CD4-positive, alpha-beta T cell treated with Interleukin-15 for 1 hour (primary cell): ENCODE data around the gene HSD17B12.
A peak's percentile ranks its signal among the peaks of the same experiment; 100 is the strongest.
"Not testable (repeated sequence)": the region's sequence is repeated elsewhere in the genome, so short reads cannot be mapped to it uniquely, and the experiment has no call there.

ENCODE experiments used
- DNase-seq: peaks from one replicate; pipeline ENCODE4 v3.0.0-alpha.2; 2020

Gene HSD17B12

DNA sequence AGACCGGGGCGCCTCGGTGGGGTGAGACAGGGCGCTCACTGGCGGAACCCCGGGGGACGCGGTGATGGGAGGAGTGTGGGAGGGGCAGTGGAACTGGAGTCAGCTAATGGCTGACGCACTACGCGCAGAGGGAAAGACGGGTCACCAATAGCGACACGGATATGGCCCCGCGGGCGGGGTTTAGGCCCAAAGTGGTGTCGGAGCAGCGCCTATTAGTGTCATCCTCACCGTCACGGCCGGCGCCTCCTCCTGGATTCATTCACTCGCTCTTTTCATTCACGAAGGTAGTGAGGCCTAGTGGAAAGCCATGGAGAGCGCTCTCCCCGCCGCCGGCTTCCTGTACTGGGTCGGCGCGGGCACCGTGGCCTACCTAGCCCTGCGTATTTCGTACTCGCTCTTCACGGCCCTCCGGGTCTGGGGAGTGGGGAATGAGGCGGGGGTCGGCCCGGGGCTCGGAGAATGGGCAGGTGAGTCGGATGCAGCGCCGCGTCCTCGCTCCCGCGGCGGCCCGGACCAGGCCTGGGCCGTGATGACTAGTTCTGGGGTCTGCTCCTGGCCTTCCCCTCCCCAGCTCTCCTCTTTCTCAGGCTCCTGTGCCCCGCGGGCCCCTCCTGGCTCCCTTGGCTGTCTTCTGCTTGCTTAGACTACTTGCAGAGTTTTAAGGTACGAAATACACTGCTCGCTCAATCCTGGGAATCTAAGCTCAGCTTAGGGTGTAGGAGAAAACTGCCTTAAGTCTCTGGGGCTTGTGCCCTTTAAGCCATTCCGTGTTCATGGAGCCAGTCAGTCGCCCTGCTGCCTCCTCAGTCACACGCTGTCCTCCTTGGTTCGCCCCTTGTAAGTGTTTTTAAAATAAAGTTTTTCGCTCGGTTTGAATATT, at the start of gene HSD17B12:
Gene HSD17B12 (plus strand): TSS at position 218 of the 880 bp plus-strand sequence. CDS start 90 bp downstream, at position 308.
- DNase-seq, result peak; percentile 98

DNA sequence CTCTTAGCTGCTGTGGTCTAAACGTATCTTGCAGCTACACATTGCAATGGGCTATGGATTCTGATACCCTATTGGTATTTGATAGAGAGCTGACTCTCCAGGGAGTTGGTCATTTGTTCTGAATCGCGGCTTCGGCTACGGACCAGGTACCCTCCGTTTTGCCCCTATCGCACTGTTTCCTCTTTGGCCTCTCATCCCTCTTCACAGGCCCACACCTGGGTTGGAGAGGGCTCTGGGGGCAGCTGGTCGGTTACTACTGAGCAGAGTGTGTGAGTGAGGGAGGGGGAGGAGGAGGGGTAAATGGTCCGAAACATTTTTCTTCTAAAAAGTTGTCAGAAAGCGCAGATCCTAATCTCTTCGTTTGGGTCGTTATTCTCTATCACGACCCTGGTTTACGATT, 48.8 kb upstream of the HSD17B12 start:
- no peak for DNase-seq

DNA sequence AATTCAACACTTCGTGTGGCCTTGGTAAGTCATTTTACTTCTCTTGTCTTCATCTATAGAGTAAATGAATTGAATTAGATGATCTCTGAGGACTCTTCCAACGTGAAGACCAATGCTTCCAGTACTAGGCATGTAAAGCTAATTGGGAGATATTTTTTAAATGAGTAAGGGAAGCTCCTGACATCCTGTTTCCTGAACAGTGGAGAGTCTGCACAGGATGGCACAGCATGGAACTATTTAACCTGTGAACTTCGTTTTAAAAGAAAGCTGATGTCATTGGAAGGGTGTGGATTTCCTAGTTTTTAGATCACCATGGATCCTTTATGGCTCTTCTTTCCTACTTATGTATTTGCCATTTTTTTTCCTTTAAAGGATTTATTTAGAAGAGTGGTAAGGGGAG, 48.4 kb upstream of the HSD17B12 start:
- no peak for DNase-seq

DNA sequence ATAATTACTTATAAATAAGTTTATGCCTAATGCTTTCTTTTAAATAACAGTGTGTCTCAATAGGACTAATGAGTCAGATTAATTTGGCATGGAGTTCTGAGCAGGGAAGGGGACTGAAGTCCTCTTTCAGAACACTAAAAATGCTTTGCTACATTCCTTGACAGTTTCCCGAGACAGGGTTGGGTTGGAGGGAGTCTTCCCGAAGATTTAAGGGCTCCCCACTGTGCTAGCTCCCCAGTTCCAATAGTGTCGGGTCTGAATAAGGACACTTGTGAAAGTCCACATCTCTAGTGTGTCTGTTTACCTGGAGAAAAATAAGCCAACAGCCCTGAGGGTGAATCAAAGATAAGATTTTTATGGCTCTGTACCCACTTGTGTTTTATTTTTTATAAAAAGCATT, 41.8 kb upstream of the HSD17B12 start:
- no peak for DNase-seq

DNA sequence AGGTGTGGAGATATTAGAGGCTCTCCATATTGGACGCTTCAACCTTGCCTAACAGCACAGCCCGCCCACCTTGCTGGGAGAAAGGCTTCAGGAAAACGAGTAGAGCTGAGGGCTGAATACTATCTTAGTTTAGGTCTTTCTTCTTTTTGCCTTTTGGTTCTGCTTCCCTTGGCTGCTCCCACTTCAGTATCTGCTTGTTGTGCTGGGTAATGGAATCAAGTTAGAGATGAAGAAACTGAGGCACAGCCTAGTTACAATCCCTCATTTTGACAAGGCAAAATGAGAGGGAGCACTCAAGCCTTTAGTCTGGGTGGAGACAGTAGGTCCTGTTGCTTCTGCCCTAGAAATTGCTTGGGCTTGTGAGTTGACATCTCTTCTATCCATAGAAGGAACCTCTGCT, 41.3 kb upstream of the HSD17B12 start:
- no peak for DNase-seq

DNA sequence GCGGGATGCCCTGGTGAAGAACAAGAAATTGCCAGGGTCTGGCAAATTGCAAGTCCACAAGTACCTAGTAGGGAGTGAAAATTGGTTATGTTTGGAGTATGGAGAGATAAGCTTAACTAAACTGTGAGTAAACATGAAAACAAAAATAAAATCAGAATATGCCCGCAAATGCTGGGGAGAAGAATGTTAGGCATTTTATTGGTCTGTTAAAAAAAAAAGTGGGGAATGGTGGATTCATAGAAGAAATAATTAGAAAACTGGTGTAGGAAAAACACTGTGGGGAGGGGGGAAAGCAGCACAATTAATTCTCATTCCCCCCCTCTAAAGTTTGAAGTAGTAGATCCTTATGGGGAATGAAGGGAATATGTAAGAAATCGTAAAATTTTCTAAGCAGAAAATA, 40.6 kb upstream of the HSD17B12 start:
- DNase-seq, result no peak

DNA sequence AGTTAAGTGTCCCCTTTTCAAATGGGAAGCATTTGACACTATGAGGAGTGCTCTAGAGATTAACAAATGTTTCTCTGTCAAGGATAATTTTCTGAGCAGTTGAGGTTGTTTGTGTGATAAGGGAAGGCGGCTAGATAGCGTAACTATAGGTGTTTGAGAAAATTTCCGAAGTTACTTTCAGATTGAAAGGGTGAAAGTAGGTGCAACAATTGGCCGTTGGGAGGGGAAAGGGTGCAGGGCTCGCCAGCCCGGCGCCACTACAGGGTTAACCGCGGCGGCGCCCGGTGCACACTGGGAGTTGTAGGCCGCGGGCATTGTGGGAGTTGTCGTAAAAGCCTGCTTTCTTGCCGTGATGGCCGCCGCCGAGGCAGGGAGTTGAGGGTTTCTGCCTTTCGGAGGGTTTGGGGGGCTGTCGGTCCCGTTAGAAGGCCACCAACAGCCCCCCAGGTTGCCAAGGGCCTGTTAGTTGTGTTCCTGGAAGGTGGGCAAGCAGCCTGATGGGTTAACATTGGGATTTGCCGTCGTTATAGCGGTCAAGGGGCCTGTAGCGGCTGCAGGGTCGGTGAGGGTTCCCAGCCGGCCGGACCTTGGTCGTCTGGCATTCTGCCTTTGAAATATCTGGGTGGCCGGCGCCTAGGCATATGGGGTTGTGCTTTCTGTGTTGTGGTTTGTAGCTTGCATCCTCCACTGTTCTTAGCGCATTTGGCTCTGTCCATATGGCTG, 36.5 kb upstream of the HSD17B12 start:
- DNase-seq, result peak; percentile 83

DNA sequence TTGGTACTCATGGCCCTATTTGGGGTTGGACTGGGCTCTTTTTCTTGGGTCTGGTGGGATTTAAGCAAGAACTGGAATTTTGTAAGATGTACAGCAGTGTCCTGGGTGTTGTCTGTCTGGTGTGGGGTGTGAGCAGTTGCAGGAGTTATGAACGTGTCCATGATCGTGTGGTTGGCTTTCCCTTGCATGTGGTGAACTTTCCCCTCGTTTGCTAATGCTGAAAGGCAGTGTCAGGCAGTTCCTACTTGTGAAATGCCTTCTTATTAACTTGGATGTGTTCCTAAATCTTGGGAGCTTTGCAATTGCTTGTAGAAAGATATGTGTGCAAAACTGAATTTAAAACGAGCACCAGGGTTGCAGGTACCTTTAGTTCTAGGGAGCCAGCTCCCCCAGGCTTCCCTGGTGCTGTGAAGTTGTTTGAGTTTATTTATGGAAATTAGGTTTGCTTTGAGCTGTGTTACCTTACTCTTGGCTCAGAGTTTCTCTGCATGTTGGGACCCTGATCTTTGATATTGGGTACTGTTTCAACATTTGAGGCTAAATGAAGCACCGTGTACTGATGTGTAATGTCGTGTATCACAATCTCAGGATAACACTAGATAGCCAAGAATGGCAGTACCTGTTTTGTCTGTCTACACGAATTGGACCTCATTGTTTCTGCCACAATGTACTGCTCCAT, 35.8 kb upstream of the HSD17B12 start:
- no peak for DNase-seq

DNA sequence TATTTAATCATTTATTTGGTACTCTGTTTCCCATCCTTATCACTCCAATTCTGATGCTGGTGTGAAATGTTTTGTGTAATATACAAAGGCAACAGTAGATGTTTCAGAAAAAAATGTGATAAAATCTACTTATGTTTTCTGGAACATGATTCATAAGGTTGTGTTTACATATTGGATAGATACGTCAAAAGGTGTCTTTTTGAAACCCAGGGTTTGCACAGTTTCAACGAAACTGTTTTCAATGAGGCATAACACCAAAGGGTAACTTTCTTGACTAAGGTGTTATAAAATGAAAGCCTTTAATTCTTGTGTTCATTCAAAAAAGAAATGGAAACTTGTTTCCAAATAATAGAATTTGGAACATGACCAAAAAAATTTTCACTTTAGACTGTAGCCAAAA, 33.8 kb upstream of the HSD17B12 start:
- DNase-seq, result no peak

DNA sequence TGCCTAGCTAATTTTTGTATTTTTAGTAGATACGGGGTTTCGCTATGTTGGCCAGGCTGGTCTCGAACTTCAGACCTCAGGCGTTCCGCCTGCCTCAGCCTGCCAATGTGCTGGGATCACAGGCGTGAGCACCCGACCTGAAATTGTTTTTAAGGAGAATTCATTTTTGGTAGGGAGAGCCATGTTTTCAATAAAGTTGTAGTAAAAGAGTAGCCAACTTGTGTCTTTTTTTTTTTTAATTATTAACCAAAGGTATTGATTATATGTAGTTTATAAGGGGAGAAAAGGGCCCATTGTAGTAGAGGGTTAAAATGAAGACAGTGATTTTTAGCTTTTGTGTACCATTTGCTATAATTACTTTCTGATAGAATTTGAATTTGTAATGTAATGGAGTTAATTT, 31.6 kb upstream of the HSD17B12 start:
- DNase-seq, result no peak

DNA sequence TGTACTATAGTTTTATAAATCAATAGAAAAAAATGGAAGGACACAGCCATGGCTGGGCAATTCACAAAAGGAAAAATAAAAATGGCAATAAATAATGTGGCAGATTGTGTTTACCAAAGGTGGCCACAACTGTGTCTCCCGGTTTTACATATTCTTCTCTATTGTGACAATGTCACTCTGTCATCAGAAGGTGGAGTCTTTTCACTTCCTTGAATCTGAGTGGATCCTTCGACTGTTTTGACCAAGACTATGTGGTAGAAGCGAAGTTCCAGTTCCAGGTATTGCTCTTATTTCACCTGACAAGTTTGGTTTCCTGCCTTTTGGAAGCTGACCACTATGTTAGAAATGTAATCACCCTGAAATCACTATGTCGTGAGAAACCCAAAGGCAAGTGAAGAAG, 31.0 kb upstream of the HSD17B12 start:
- DNase-seq, result no peak

DNA sequence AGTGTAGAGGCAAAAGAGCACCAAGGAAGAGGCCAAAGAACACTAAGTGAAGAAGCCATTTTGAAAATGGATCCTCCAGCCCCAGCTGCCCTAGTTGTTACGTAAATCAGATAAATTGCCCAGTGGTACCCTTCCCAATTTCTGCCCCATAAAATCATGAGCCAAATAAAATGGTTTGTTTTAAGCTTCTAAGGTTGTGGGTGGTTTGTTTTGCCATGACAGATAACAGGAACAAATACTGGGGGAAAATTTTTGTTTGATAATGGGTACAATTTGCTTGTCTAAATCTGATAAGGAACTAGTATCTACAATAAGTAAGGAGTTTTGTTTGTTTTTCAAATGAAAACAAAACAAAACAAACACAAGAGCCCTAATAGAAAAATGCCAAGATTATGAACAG, 30.6 kb upstream of the HSD17B12 start:
- no peak for DNase-seq

DNA sequence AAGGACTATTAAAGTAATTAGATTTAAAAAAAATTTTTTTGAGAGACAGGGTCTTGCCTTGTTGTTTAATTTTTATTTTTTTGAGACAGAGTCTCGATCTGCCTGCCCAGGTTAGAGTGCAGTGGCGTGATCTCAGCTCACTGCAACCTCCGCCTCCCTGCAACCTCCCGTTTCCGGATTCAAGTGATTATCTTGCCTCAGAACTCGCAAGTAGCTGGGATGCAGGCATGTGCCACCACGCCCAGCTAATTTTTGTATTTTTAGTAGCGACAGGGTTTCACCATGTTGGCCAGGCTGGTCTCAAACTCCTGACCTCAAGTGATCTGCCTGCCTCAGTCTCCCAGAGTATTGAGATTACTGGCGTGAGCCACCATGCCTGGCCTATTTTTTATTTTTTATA, 17.5 kb upstream of the HSD17B12 start:
- not testable (repeated sequence) for DNase-seq

DNA sequence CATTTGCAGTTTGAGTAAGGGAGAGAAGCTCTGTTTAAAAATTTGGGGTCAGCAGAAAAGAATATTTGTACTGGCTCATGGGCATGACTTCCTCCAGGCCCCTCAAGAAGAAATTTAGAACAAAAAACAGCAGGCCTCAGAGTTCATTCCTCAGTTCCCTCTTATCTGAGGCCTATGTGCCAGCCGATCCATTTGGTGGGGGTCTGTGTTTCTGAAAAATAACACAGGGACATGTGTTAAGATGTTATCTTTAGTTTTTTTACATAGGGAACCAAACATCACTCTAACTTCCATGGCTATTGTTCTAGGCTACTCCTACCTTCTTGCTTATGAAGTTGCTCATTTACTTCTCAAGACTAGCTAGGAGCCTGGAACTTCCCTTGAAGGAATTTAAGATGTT, 16.2 kb upstream of the HSD17B12 start:
- no peak for DNase-seq

DNA sequence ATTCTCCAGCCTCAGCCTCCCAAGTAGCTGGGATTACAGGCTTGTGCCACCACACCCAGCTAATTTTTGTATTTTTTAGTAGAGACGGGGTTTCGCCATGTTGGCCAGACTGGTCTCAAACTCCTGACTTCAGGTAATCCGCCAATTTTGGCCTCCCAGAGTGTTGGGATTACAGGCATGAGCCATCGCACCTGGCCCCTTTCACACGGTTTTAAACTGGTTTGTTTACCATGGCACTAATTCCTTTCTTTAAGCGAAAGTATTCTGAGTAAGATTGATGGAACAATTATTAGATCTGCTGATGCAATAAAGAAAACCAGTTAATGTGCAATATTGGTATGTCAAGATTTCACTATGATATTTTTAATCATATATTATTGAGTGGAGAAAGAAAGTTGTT, 9.3 kb upstream of the HSD17B12 start:
- DNase-seq, result not testable (repeated sequence)

DNA sequence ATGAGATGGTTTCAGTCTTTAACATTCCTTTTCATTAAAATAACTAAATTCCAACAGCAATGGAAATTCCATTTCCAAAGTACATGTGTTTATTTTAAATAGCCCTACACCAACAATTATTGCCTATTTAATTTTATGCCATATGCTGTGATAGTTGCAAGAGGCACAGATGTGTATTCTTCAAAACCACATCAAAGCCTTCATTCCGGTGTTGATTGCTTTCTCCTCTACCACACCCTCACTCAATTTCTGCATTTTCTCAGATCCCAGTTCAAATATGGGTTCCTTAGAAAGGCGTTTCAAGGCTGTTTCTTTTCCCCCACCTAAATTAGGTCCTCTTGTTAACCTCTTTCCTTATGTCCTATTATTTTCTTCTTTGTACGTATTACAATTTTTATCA, 6.0 kb upstream of the HSD17B12 start:
- DNase-seq, result no peak

DNA sequence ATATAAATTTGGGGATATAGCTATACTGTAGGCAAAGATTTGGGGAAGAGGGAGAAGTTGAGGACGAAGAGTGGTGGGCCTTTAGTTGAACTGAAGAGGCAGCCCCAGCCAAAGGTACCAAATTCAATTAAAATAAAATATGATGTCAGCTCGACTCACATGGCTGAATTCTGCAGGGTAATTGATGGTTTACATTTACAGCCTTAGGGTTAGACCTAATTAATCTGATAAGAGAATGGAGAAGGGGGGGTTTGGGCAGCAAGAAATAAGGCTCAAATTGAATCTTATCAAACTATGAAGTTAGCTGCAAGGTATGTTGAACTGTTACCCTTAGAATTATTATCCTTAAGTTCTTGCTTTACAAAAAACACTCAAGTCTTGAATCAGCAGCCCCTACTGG, 3.6 kb upstream of the HSD17B12 start:
- no peak for DNase-seq

DNA sequence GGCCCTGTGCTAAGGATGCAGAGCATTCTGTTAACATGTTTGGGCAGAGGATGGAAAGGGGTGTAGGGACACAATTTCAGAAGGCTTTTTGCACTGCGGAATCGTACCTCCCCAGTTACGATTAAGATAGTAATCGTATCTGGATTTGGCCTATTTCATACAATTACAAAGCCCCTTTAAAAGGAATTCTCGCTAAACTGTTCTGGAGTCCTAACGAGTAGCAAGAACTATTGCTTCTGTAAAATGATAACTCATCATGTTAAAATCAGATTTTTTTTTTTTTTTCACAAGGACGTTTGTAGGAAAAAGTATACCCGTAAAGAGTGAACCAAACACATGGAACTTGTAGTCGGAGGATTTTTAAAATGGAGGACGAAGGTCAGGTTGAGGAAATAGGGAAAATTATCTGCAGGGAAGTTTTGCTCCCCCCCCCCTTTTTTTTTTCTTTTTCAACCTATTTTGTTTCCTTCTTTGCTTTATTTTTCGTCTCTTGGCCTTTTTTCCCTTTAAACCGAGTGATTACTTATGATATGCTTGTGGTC, 934 bp downstream of the HSD17B12 start:
- DNase-seq, result no peak

DNA sequence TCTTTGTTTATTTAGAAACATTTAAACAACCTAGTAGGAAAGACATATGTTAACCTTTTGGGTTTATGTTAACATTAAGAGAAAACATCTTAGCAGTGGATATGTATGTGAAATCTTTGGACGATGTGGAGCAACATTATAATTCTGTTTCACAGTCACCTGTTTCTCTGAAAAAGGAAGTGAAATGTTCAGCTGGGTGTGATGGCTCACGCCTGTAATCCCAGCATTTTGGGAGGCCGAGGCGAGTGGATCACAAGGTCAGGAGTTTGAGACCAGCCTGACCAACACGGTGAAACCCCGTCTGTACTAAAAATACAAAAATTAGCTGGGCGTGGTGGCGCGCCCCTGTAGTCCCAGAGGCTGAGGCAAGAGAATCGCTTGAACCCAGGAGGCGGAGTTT, 1.5 kb downstream of the HSD17B12 start:
- DNase-seq, result peak; percentile 26

DNA sequence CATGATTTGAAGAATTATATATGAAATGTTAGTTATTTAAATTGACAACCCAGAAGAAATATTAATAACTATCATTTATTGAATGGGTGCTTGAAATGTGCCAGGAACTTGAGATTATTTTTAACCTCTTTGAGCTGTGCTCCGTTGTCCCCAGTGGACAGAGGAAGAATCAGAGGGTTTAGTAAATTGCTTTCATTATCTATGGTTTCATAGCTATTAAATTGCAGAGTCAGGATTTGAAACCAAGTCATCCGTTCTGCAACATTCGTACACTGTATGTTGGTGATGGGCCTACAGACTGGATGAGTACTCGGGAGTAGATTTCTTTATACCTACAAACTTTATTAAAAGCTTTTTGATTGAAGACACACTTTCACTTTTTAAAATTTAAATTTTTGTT, 4.9 kb downstream of the HSD17B12 start:
- DNase-seq, result no peak

DNA sequence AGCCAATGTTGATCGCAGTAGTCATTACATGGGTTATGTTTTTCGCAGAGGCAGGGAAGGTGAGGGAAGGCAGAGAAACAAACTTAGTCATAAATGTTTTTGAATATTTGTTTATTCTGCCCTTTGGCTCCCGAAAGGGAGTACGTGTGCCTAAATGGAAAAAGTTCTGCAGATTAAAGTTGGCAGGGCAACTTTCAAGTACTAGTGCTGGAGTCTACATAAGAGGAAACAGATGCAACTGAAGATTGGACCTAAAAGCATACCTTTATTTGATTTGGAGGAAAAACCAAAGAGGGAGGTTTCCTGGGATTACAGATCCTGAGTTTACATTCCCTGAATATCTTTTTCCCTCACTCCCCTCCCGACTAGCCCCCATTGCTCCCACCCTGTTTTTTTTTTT, 5.7 kb downstream of the HSD17B12 start:
- DNase-seq, result no peak

DNA sequence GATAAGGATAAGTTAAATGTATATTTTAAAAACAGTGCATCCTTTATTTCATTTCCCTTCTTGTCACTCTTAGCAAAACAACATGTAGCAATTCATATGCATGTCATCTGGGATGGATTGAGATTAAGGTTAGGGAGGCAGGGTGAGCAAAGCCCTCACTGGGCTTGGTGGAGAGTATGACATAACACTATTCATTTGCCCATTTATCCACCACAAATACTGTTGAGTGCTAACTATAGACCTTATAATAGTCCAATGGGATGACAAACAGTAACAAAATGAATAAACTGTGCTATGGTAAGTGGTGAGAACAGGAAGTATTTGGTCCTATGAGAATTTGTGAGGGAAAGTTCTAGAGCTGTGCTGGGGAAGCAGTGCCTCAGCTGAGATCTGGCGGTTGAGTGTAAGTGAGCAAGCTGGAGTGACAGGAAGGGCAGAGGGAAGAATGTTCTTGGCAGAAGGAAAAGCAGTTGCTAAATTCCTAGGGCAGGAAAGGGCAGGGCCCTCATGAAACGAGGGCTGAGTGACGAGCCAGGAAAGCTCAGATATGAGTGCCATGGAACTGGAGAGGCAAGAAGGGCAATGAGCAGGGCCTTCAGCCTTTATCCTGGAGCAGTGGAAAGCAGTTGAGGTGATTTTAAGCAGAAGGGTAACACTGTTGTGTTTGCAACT, 6.7 kb downstream of the HSD17B12 start:
- no peak for DNase-seq

DNA sequence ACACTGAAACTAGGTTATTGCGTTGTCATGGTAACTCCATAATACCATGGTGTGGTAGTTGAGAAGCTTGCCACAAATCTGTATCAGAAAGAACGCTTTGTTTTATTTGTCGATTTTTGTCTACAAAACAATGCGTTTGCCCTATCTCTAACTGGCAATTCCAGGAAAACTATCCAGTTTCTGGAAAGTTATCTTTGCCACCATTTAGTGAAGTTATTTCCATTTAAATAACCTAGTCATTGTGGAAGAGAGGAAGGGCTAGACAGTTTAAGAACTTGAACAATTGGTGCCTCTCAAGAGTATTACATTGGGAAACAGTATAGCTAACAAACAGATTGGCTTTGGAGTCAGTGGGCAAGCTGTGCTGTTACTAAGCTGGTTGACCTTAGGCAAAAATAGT, 7.9 kb downstream of the HSD17B12 start:
- no peak for DNase-seq
